Thyroid gland (tissue), 4 donors: ENCODE data around the gene B4GAT1.

Experiments used
- CTCF ChIP-seq, 6 experiments: fragments of 200-600 bp in 3 of 6; fragments of 450-650 bp in 3 of 6; sonication (generic) in 3 of 6; IDR thresholded peaks; one replicate each; pipeline ENCODE4 v1.5.1; 2016 to 2019; ENCODE audit warnings: antibody characterized with exemption in 6 of 6, mild to moderate bottlenecking in 2 of 6, inconsistent platforms in 1 of 6, moderate library complexity in 1 of 6
- POLR2A ChIP-seq, 2 donors: fragments of 450-650 bp; IDR thresholded peaks; one replicate each; pipeline ENCODE4 v1.6.1; 2017; ENCODE audit warnings: antibody characterized with exemption in 2 of 2, mild to moderate bottlenecking in 2 of 2, moderate library complexity in 1 of 2

GRCh38 chr11:66334605-66335442 lies 12.6 kb downstream of the B4GAT1 start:
- TF ChIP-seq CTCF (IDR thresholded peaks at IDR 0.05) (no peak), POLR2A (IDR thresholded peaks at IDR 0.05) (no peak)
